Measurements from ENCODE around the gene STK17B. TPM values are rescaled to one million over a fixed set of nuclear protein-coding genes. Genes with fewer than 3 reads are reported as not detected.

STK17B gene
- total and polyA plus RNA-seq, 2 of the 8 experiments (the other 6 are each of a cell fraction or from before 2014, with no cell fraction given): 1.8 to 10.5 TPM

DNA sequence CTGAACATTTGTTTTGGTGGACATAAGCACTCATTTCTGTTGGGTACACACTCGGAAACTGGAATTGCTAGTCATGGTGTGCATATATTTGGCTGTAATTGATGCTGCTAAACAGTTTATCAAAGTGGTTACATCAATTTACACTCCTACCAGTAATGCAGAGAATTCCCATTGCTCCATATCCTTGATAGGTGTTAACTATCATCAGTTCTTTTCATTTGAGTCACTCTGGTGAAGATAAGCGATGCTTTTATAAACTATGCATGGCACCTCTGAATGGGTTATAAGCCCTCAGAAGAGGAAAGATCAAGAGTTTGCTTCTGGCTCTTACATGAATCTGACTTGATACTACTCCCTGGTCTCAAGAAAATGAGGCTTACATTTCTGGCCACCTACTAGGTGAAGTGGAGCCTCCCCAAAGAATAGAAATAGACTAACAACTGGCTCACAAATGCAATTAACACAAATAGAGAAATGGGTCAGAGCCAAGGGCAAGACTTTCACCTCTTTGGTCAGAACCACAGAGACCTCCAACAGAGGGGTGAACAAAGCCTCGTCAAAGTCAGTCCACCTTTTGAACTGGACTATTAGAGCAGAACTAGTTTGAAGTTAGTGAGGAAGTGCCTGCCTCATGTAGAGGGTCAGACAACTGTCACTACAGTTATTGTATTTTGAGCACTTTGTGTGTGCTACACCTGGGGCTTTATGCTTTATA lies 15.0 kb upstream of the STK17B start:
- H3K23me2 ChIP-seq (ENCODE audit: low read depth, low read length): no peaks in the 10 kb centered on the region
- H4K8ac ChIP-seq (ENCODE audit: extremely low read depth, insufficient read depth, low read length): no peak overlapping the region
- H3K36me3 ChIP-seq (ENCODE audit: control insufficient read depth in 2 of 4, insufficient read depth in 4 of 4, low read length in 3 of 4): no peaks in the 10 kb centered on the region
- H3K9me3 ChIP-seq (ENCODE audit: insufficient read depth in 2 of 2, low read depth in 1 of 2, low read length in 1 of 2): no peaks in the 10 kb centered on the region
- no peak overlapping the region for H3K27ac ChIP-seq (ENCODE audit: low read depth, low read length)
- H3K14ac ChIP-seq (ENCODE audit: insufficient read length): no peak overlapping the region
- H3K27me3 ChIP-seq (replicated peaks in 1 of 4; ENCODE audit: control insufficient read depth in 3 of 4, extremely low read depth in 1 of 4, insufficient read depth in 3 of 4, low read length in 3 of 4): no peaks in the 10 kb centered on the region
- H2BK20ac ChIP-seq (ENCODE audit: low read length): no peak overlapping the region
- no peaks in the 10 kb centered on the region for H3K79me2 ChIP-seq (ENCODE audit: control insufficient read depth in 1 of 2, insufficient read depth in 2 of 2, low read length in 2 of 2)
- no peak overlapping the region for H3K18ac ChIP-seq (ENCODE audit: extremely low read depth, low read length)
- H3K23ac ChIP-seq (ENCODE audit: insufficient read length): no peak overlapping the region
- no peak for FAIRE-seq
- H2BK5ac ChIP-seq (ENCODE audit: low read depth, low read length): no peak overlapping the region
- CTCF ChIA-PET (ENCODE audit: partially characterized antibody): no interaction called here
- no peak overlapping the region for H2BK120ac ChIP-seq (replicated peaks; ENCODE audit: low read depth, low read length)
- H2AK5ac ChIP-seq (ENCODE audit: low read depth, low read length): no peak overlapping the region
- no peaks in the 10 kb centered on the region for H3K4me1 ChIP-seq (replicated peaks in 1 of 4; ENCODE audit: control insufficient read depth in 3 of 4, insufficient read depth in 4 of 4, low read length in 3 of 4)
- H2BK12ac ChIP-seq (ENCODE audit: low read depth, low read length): no peak overlapping the region
- H3K4me3 ChIP-seq (ENCODE audit: extremely low read depth in 1 of 4, insufficient read depth in 2 of 4, low read depth in 3 of 4, low read length in 4 of 4): no peak overlapping the region
- H3K9ac ChIP-seq (replicated peaks in 1 of 4; ENCODE audit: extremely low read depth in 1 of 4, low read depth in 3 of 4, low read length in 3 of 4): no peak overlapping the region
- no peak overlapping the region for H3K4me2 ChIP-seq (ENCODE audit: insufficient read depth in 1 of 2, low read depth in 2 of 2, low read length in 2 of 2)
- H2AFZ ChIP-seq (ENCODE audit: low read length): no peak overlapping the region
- 92% methylated on average over 3 of the region's 3 CpGs; no CpG with 5 or more reads in 1 of the 2 experiments for WGBS, 2 experiments (ENCODE audit: extremely low coverage in 1 of 2, insufficient coverage in 1 of 2, insufficient read length in 1 of 2, insufficient replicate concordance in 2 of 2, low coverage in 1 of 2, low lambda C conversion rate in 2 of 2, missing lambda C conversion rate in 1 of 2)
- DNase-seq (ENCODE audit: low read depth in 1 of 2, low spot score in 2 of 2): no peak
- H4K20me1 ChIP-seq (replicated peaks in 1 of 2; ENCODE audit: control insufficient read depth in 1 of 2, insufficient read depth in 2 of 2, low read length in 2 of 2): no peaks in the 10 kb centered on the region
- no peak overlapping the region for H4K91ac ChIP-seq (replicated peaks; ENCODE audit: insufficient read length, low read length)
- H3K56ac ChIP-seq (replicated peaks; ENCODE audit: insufficient read length, low read depth, low read length): no peak overlapping the region
- no peak overlapping the region for H4K5ac ChIP-seq (ENCODE audit: insufficient read length, low read depth, low read length)
- POLR2A ChIA-PET (ENCODE audit: partially characterized antibody): no interaction called here
- no peak overlapping the region for H2BK15ac ChIP-seq (ENCODE audit: low read length)
- H3K4ac ChIP-seq (replicated peaks; ENCODE audit: insufficient read length, low read depth, low read length): no peak overlapping the region
- H3K79me1 ChIP-seq (ENCODE audit: low read depth, low read length): no peaks in the 10 kb centered on the region
- no peak for TF ChIP-seq EZH2 (IDR thresholded peaks at IDR 0.05; ENCODE audit: low read depth, low read length, severe bottlenecking)
- TF ChIP-seq, protein P1, sequence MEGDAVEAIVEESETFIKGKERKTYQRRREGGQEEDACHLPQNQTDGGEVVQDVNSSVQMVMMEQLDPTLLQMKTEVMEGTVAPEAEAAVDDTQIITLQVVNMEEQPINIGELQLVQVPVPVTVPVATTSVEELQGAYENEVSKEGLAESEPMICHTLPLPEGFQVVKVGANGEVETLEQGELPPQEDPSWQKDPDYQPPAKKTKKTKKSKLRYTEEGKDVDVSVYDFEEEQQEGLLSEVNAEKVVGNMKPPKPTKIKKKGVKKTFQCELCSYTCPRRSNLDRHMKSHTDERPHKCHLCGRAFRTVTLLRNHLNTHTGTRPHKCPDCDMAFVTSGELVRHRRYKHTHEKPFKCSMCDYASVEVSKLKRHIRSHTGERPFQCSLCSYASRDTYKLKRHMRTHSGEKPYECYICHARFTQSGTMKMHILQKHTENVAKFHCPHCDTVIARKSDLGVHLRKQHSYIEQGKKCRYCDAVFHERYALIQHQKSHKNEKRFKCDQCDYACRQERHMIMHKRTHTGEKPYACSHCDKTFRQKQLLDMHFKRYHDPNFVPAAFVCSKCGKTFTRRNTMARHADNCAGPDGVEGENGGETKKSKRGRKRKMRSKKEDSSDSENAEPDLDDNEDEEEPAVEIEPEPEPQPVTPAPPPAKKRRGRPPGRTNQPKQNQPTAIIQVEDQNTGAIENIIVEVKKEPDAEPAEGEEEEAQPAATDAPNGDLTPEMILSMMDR (IDR thresholded peaks at IDR 0.05; ENCODE audit: control extremely low read depth in 1 of 3, insufficient read depth in 1 of 3, low read depth in 1 of 3, low read length in 3 of 3): no peak
- no peak for TF ChIP-seq YY1 (IDR thresholded peaks at IDR 0.05; ENCODE audit: low read depth, low read length)
- no peak for TF ChIP-seq GABPA (IDR thresholded peaks at IDR 0.05; ENCODE audit: borderline replicate concordance, insufficient read depth, low read length)
- TF ChIP-seq RBBP5 (IDR thresholded peaks at IDR 0.05; ENCODE audit: borderline replicate concordance, low read depth, low read length): no peak
- no peak for TF ChIP-seq RFX5 (IDR thresholded peaks at IDR 0.05; ENCODE audit: borderline replicate concordance, low read depth, low read length)
- TF ChIP-seq, protein P2, sequence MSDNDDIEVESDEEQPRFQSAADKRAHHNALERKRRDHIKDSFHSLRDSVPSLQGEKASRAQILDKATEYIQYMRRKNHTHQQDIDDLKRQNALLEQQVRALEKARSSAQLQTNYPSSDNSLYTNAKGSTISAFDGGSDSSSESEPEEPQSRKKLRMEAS (IDR thresholded peaks at IDR 0.05): no peak
- TF ChIP-seq BCL11A (IDR thresholded peaks at IDR 0.05; ENCODE audit: low read depth in 2 of 2, low read length in 2 of 2): no peak
- no peak for TF ChIP-seq GTF2F1 (IDR thresholded peaks at IDR 0.05; ENCODE audit: borderline replicate concordance, low read depth, low read length)
- no peak for TF ChIP-seq TAF1 (IDR thresholded peaks at IDR 0.05; ENCODE audit: low read depth, low read length)

Measured in H1 (cell line).